Islet of Langerhans (tissue), 1 donor: ENCODE measurements around the gene FOXP2.

Experiments
- FAIRE-seq: peaks from one replicate; lab custom pipeline; 2011; peaks lifted over from hg19 to GRCh38; lab: Jason Lieb, UNC

FOXP2 gene

GRCh38 chr7:114657279-114657678 is 242.7 kb downstream of the FOXP2 start:
- no peak for FAIRE-seq

DNA sequence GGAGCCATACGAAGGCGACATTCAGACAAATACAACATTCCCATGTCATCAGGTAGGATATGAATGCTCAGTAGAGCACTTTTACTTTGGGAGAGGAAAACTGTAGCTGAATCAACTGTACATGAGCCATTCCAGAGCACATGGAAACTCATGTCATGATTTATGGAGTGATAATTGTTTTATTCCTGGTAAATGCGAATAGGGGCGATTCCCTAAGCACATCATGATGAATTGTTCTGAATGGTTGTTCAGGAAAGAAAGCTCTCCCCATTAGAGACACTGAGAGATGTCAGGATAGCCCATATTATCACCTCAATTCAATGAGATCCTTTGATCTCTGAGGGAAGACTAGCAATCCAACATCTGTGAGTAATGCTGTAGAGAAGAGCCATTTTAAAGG is 243.6 kb downstream of the FOXP2 start:
- FAIRE-seq: no peak

DNA sequence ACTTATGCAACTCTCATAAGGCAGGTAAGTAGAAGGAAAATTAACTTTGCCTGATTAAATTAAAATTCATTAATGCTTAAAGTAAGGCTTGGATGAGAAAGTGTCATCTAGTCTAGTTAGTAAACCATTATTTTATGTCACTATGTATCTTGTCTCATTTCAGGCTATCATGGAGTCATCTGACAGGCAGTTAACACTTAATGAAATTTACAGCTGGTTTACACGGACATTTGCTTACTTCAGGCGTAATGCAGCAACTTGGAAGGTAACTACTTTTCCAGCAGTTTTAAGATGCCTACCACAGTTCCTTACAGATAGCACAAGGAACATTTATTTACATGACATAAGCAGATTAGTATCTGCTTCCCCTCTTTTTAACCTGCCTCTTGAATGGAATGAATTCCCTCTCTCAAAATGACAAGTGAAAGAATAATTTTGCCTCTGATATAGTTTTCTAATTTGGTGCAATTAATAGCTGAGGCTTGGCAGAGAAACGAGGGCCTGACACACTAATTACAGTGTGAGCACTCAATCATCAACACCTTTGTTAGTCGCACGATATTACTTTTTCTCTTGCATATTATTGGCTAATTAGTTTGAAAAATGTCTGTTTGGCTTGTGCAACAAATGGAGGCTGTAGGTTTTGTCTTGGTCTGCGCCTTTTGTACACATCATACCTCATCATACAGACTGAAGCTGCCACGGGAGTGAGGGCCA is 245.0 kb downstream of the FOXP2 start:
- FAIRE-seq: peak; percentile 71

GRCh38 chr7:114660126-114660486 is 245.5 kb downstream of the FOXP2 start:
- peak; percentile 97 for FAIRE-seq

- FAIRE-seq: no peak
Measured at GRCh38 chr7:114660753-114661152, 246.1 kb downstream of the FOXP2 start.

GRCh38 chr7:114662002-114662677 is 247.5 kb downstream of the FOXP2 start:
- FAIRE-seq: peak; percentile 85

DNA sequence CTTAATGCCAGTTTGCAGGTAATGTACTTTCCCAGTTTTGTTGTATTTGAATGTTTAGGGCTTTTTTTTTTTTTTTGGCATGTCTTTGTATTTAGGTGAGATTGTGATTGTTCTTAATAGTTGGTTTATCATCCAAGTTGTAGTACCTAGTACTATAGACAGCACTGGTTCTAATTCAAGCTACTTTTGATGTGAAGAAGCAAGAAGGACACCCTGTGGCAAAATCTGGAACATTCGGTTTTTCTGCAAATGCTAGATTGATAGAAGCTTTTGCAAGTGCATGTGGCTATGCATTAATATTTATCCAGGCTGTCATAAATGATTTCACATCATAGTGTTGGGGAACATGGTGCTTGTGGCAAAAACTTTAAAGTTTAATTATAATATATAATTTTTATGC is 248.9 kb downstream of the FOXP2 start:
- FAIRE-seq: peak; percentile 95

- FAIRE-seq: peak; percentile 64
Measured at GRCh38 chr7:114670676-114671075, 256.1 kb downstream of the FOXP2 start.

DNA sequence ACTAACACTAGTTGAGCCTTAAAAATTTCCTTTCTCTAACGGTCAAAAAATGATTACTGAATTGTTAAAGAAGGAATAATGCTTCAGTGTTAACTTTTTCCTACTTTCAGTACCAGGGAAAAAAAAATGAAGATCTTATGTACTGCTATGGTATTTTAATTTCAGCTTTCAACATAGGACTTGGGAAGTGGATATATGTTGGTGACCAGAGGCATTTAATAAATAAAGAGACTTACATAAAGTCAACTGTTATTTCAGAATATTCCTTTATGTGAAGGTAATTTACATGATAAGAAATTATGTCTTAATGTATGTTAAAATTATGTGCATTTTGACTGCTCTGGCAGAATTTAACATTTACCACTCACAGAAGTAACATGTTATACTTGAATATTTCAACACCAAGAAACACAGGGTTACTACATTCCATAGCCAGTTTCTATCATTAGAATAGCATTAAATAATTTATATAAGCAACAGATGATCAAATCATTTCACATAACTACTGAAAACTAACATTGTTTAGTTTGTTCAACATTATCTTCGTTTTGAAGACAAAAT is 257.0 kb downstream of the FOXP2 start:
- FAIRE-seq: no peak

GRCh38 chr7:114678116-114678515 is 263.5 kb downstream of the FOXP2 start:
- FAIRE-seq: no peak

DNA sequence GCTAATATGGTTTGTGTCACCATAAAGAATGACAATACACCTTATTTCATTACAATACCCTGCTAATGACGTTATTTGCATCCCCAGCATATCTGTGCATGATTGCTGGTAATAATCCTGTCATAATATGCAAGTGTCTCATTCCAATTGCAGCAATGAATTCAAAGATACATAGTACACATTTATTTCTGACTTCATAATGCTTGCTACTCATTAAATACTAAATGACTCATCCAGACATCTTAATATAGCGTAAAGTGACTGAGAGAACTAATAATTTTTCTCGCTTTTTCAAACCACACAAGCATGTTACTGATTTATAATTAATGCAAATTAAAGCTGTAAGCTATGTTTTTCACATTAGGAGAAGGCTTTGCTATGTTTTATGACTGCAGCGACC is 272.6 kb downstream of the FOXP2 start:
- FAIRE-seq: no peak

DNA sequence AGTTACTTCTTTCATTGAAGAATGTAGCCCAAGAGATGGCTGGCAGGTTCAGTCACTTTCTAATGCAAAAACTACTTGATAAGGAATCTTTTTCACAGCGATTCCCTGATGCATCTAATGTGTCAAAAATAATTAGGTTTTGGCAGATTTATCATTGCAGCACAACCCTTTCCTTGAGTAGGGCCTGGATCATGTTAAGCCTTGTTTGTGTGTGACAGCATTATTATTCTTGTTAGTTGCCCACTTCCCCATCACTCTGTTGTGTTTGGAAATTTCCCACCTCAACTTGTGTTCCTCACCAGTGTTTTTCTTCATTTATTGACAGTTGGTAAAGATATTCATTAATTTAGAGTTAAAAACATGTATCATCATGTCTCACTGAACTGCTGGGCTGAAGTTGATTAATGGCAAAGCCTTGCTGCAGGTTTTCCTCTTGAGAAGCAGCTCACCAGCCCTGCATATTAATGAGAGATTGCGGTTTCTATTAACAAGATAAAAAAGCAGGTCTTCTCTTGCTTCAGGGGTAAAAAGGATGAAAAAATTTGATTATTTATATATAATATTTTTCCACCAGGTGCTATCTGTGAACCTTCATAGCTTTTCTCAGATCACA is 273.9 kb downstream of the FOXP2 start:
- FAIRE-seq: no peak

- FAIRE-seq: no peak
Measured at GRCh38 chr7:114689406-114689805, 274.8 kb downstream of the FOXP2 start.

DNA sequence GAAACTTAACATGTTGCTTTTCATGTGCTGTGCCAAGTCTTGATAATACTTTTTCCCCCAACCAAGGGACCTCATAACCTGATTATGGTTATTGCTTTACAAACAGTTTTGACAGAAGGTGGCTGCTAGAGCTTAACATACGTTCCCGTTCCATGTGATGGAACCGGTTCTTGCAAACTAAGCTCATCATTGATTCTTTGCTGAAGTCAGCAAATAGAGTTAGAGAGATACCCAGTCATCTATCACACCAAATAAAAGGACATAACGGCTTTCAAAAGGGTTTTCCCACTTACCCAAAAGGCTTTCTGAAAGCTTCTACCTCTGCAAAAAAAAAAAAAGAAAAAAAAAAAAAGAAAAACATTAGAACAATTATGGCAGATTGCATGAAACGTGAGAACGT is 277.0 kb downstream of the FOXP2 start:
- no peak for FAIRE-seq

DNA sequence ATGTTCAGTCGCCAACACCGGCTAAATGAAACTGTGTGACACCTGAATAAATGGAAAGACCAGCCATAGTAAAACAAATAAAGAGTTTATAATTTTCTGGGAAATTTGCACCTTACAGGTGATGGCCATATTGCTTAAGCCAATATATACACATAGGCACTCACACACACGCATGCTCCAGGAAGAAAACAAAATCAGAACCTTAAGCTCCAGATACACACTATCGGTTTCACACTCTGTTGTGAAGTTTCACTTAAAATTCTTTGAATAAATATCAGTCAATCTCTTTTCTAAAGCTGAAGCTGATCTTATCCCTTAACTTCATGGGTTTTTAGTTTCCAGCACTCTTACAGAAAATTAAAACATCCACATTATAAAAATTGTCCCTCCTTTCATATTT is 280.6 kb downstream of the FOXP2 start:
- no peak for FAIRE-seq

- no peak for FAIRE-seq
Measured at GRCh38 chr7:114700247-114700928, 285.8 kb downstream of the FOXP2 start.

- FAIRE-seq: no peak
Measured at GRCh38 chr7:114703677-114704076, 289.1 kb downstream of the FOXP2 start.

- FAIRE-seq: peak; percentile 95
Measured at GRCh38 chr7:114708646-114709045, 294.0 kb downstream of the FOXP2 start.

DNA sequence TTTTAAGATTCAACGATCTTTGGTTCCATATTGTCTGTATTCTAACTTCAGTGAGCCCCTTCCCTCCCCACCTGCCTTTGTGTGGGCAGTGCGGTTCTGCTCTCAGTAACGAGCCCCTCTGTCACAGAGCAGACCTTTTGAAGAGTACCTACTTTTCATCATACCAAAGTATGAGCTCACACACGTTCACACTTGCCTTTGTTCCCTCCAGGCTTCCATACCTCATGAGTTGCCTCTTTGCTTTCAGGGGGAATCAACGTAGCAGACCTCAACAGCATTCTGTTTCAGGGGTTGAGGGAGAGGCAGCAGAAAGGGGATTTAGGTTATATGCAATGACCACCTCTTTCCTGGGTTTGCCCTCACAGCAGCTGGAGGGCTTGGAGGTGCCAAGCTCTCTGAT is 295.9 kb downstream of the FOXP2 start:
- no peak for FAIRE-seq

GRCh38 chr7:114711241-114711640 is 296.6 kb downstream of the FOXP2 start:
- FAIRE-seq: no peak

DNA sequence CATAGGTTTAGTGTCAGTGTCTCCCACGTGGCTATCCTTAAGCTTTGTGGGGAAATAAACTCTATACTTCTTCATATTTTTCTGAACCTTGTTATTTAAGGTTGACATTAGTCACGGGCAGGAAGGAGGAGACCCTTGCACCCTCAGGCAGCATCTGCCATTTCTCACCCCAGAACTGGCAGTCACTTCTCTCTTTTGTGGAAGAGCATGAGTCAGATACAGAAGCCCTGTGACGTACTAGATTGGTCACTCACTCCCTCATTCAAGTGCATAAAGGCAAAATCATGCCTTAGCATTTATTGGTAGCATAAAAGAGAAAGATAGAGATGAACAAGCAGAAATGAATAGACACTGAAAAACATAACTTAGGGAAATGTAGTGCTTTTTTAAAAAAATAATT is 301.3 kb downstream of the FOXP2 start:
- FAIRE-seq: no peak

- no peak for FAIRE-seq
Measured at GRCh38 chr7:114718861-114719260, 304.2 kb downstream of the FOXP2 start.

DNA sequence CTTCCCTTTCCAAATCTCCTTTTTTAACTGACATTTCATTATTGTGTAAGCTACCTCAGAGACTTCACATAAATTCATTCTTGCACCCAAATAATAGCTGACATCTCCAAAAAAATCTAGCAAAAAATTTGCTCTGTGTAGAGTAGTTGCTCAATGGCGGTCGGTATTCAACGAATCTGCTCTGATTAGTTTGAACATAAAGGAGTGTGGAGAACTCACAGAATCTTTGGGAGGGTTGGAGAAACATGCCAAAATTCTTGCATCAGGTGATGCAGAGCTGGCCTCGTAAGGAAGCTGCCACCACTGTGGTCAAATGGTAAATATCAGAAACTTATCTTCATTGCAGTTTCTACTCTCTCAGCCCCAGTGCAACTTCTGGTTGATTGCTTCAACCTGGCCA is 306.1 kb downstream of the FOXP2 start:
- FAIRE-seq: no peak
